ENCODE data around the gene TIGD7. TPM values are rescaled to one million over a fixed set of nuclear protein-coding genes. Genes with fewer than 3 reads are reported as not detected.

The TIGD7 gene
- total RNA-seq, 1 donor from 2014 or later = 2.4 TPM

GRCh38 chr16:3256146-3256865 is 48.9 kb downstream of the TIGD7 start, which contains the start of gene MEFV:
Gene MEFV (minus strand): TSS chr16:3256633. CDS start chr16:3256587, 46 bp downstream.
- Histone ChIP-seq H3K27me3 (ENCODE audit: control insufficient read depth, insufficient read depth, low read length) (no peaks in the 10 kb centered on the region), H3K36me3 (ENCODE audit: control insufficient read depth, insufficient read depth, low read length) (no peaks in the 10 kb centered on the region), H3K4me3 (ENCODE audit: low read depth, low read length) (no peak within 1 kb of the TSS)
- TF ChIP-seq, protein P1, sequence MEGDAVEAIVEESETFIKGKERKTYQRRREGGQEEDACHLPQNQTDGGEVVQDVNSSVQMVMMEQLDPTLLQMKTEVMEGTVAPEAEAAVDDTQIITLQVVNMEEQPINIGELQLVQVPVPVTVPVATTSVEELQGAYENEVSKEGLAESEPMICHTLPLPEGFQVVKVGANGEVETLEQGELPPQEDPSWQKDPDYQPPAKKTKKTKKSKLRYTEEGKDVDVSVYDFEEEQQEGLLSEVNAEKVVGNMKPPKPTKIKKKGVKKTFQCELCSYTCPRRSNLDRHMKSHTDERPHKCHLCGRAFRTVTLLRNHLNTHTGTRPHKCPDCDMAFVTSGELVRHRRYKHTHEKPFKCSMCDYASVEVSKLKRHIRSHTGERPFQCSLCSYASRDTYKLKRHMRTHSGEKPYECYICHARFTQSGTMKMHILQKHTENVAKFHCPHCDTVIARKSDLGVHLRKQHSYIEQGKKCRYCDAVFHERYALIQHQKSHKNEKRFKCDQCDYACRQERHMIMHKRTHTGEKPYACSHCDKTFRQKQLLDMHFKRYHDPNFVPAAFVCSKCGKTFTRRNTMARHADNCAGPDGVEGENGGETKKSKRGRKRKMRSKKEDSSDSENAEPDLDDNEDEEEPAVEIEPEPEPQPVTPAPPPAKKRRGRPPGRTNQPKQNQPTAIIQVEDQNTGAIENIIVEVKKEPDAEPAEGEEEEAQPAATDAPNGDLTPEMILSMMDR (IDR thresholded peaks at IDR 0.05; ENCODE audit: insufficient read depth, low read length, severe bottlenecking) = no peak
- DNase-seq (ENCODE audit: low read depth) = peak; percentile 10
- FAIRE-seq = no peak

- FAIRE-seq (no peak), DNase-seq (ENCODE audit: low read depth) (no peak)
- H3K27me3 ChIP-seq (ENCODE audit: control insufficient read depth, insufficient read depth, low read length) = no peaks in the 10 kb centered on the region
- no peak overlapping the region for H3K4me3 ChIP-seq (ENCODE audit: low read depth, low read length)
- no peaks in the 10 kb centered on the region for H3K36me3 ChIP-seq (ENCODE audit: control insufficient read depth, insufficient read depth, low read length)
- TF ChIP-seq, protein P1 (IDR thresholded peaks at IDR 0.05; ENCODE audit: insufficient read depth, low read length, severe bottlenecking) = no peak
Measured at GRCh38 chr16:3254309-3254708, 50.9 kb downstream of the TIGD7 start.

GRCh38 chr16:3252967-3253366 is 52.3 kb downstream of the TIGD7 start:
- no peaks in the 10 kb centered on the region for H3K36me3 ChIP-seq (ENCODE audit: control insufficient read depth, insufficient read depth, low read length)
- no peak overlapping the region for H3K4me3 ChIP-seq (ENCODE audit: low read depth, low read length)
- H3K27me3 ChIP-seq (ENCODE audit: control insufficient read depth, insufficient read depth, low read length) = no peaks in the 10 kb centered on the region
- TF ChIP-seq, protein P1 (IDR thresholded peaks at IDR 0.05; ENCODE audit: insufficient read depth, low read length, severe bottlenecking) = no peak
- FAIRE-seq (no peak), DNase-seq (ENCODE audit: low read depth) (no peak)

- Histone ChIP-seq H3K36me3 (ENCODE audit: control insufficient read depth, insufficient read depth, low read length) (no peaks in the 10 kb centered on the region), H3K27me3 (ENCODE audit: control insufficient read depth, insufficient read depth, low read length) (no peaks in the 10 kb centered on the region), H3K4me3 (ENCODE audit: low read depth, low read length) (no peak overlapping the region)
- FAIRE-seq (peak; percentile 36), DNase-seq (ENCODE audit: low read depth) (no peak)
- TF ChIP-seq, protein P1 (IDR thresholded peaks at IDR 0.05; ENCODE audit: insufficient read depth, low read length, severe bottlenecking) = no peak
Measured at GRCh38 chr16:3249451-3249850, 55.8 kb downstream of the TIGD7 start.

DNA sequence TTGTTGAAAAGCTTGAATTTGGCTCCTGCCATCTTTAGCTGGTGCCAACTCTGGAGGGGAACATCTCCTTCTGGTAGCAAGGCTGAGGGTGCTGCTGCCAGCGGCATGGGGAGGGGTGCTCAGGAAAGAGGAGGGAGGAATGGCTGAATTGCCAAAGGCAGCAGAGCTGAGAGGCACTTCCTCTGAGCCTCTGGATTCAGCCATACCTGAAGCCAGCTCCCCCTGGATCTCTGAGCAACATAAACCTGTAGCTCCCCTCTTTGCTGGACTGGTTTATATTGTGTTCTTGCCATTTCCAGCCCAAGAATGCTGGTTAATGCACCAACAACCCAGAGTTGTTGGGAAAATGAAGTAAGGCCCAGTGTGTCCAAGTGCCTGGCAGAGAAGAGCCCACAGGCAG is 56.2 kb downstream of the TIGD7 start:
- TF ChIP-seq, protein P1 (IDR thresholded peaks at IDR 0.05; ENCODE audit: insufficient read depth, low read length, severe bottlenecking) = no peak
- FAIRE-seq (no peak), DNase-seq (ENCODE audit: low read depth) (no peak)
- Histone ChIP-seq H3K27me3 (ENCODE audit: control insufficient read depth, insufficient read depth, low read length) (no peaks in the 10 kb centered on the region), H3K36me3 (ENCODE audit: control insufficient read depth, insufficient read depth, low read length) (no peaks in the 10 kb centered on the region), H3K4me3 (ENCODE audit: low read depth, low read length) (no peak overlapping the region)

Other genes starting within 250 kb of the TIGD7 start
- 0.53 and 2.8 TPM in 2 replicates for gene IL32, start 239.8 kb downstream of the TIGD7 start, total RNA-seq
- not detected in 2 replicates for gene ZSCAN10, start 206.1 kb downstream of the TIGD7 start, total RNA-seq
- 17.5 and 22.4 TPM in 2 replicates for gene ZNF205, start 192.8 kb downstream of the TIGD7 start, total RNA-seq
- gene ZNF213, start 170.4 kb downstream of the TIGD7 start, total RNA-seq = 7.6 and 10.6 TPM in 2 replicates
- gene OR1F1, start 117.2 kb downstream of the TIGD7 start, total RNA-seq = not detected in 2 replicates
- 9.5 and 9.9 TPM in 2 replicates for gene ZNF200, start 70.3 kb downstream of the TIGD7 start, total RNA-seq
- not detected in 2 replicates for gene MEFV, start 48.8 kb downstream of the TIGD7 start, total RNA-seq
- 46.6 and 60.6 TPM in 2 replicates for gene ZNF263, start 21.9 kb downstream of the TIGD7 start, total RNA-seq
- gene ZNF75A, start 67 bp upstream of the TIGD7 start, total RNA-seq = 22.9 and 23.2 TPM in 2 replicates
- gene OR2C1, start 50.5 kb upstream of the TIGD7 start, total RNA-seq = not detected in 2 replicates
- 15.6 and 17.4 TPM in 2 replicates for gene ZSCAN32, start 95.6 kb upstream of the TIGD7 start, total RNA-seq
- gene ZNF174, start 95.8 kb upstream of the TIGD7 start, total RNA-seq = 4.2 TPM in 2 replicates
- gene ZNF597, start 138.1 kb upstream of the TIGD7 start, total RNA-seq = 1.3 and 1.9 TPM in 2 replicates
- 5.0 and 10.0 TPM in 2 replicates for gene NAA60, start 138.2 kb upstream of the TIGD7 start, total RNA-seq
- not detected in 2 replicates for gene C16orf90, start 190.1 kb upstream of the TIGD7 start, total RNA-seq
- 8.2 and 16.9 TPM in 2 replicates for gene CLUAP1, start 195.6 kb upstream of the TIGD7 start, total RNA-seq

Measured in bronchial epithelial cell (primary cell).